Loucy (cell line): ENCODE measurements around the gene OGDHL.

ENCODE experiments used
- H2AFZ ChIP-seq: fragments of 200-600 bp; sonication (generic); 2 replicates; pipeline ENCODE4 v1.6.0; 2016; ENCODE audit warnings: antibody characterized with exemption, mild to moderate bottlenecking, low read length, moderate library complexity
- H3F3A ChIP-seq: fragments of 200-600 bp; 2 replicates; pipeline ENCODE4 v1.6.0; 2016; ENCODE audit warnings: antibody characterized with exemption, low read depth, mild to moderate bottlenecking
- H3K27me3 ChIP-seq: fragments of 200-600 bp; sonication (generic); 2 replicates; pipeline ENCODE4 v1.6.1; 2014; ENCODE audit warnings: low read length, mild to moderate bottlenecking; ENCODE audit not compliant: insufficient read depth, poor library complexity, severe bottlenecking
- H3K36me3 ChIP-seq: fragments of 200-600 bp; sonication (generic); 2 replicates; pipeline ENCODE4 v1.6.1; 2016; ENCODE audit warnings: low read length; ENCODE audit not compliant: insufficient read depth
- H3K4me1 ChIP-seq: fragments of 200-600 bp; sonication (generic); 2 replicates; pipeline ENCODE4 v1.5.1; 2014; ENCODE audit warnings: low read length, mild to moderate bottlenecking; ENCODE audit not compliant: insufficient read depth, poor library complexity, severe bottlenecking
- H3K4me2 ChIP-seq: fragments of 200-600 bp; sonication (generic); 2 replicates; pipeline ENCODE4 v1.6.0; 2014; ENCODE audit warnings: antibody characterized with exemption, low read length, low read depth, mild to moderate bottlenecking; ENCODE audit not compliant: poor library complexity, severe bottlenecking
- H3K4me3 ChIP-seq: fragments of 200-600 bp; sonication (generic); 2 replicates; pipeline ENCODE4 v1.5.1; 2014; ENCODE audit warnings: low read length, mild to moderate bottlenecking, mixed read lengths; ENCODE audit not compliant: poor library complexity, severe bottlenecking
- H3K79me2 ChIP-seq: fragments of 200-600 bp; sonication (generic); 2 replicates; pipeline ENCODE4 v1.6.1; 2014; ENCODE audit warnings: low read length; ENCODE audit not compliant: insufficient read depth
- H3K9ac ChIP-seq: fragments of 200-600 bp; sonication (generic); 2 replicates; pipeline ENCODE4 v1.6.0; 2014; ENCODE audit warnings: mild to moderate bottlenecking, low read depth, low read length, moderate library complexity; ENCODE audit not compliant: poor library complexity, severe bottlenecking
- H3K9me2 ChIP-seq: fragments of 200-600 bp; sonication (generic); replicated peaks from 2 replicates; pipeline ENCODE4 v1.6.1; 2016; ENCODE audit warnings: low read depth, low read length, mixed read lengths
- H3K9me3 ChIP-seq: fragments of 200-600 bp; sonication (generic); 2 replicates; pipeline ENCODE4 v1.6.1; 2014; ENCODE audit warnings: mild to moderate bottlenecking, antibody characterized with exemption, low read length, low read depth; ENCODE audit not compliant: insufficient read depth
- H4K20me1 ChIP-seq: fragments of 200-600 bp; sonication (generic); 2 replicates; pipeline ENCODE4 v1.6.0; 2014; ENCODE audit warnings: antibody characterized with exemption, low read length, mild to moderate bottlenecking; ENCODE audit not compliant: insufficient read depth, poor library complexity, severe bottlenecking
- CTCF ChIP-seq: fragments of 200-600 bp; sonication (generic); conservative IDR thresholded peaks from 2 replicates; pipeline ENCODE4 v1.5.1; 2014; ENCODE audit warnings: mild to moderate bottlenecking, antibody characterized with exemption, low read length
- EZH2phosphoT487 ChIP-seq: fragments of 200-600 bp; IDR thresholded peaks from 2 replicates; pipeline ENCODE4 v1.6.1; 2018; ENCODE audit warnings: antibody characterized with exemption, mild to moderate bottlenecking, moderate library complexity, borderline replicate concordance

Gene OGDHL

GRCh38 chr10:49781247-49781646, 19.1 kb upstream of the OGDHL start:
- H3K9ac ChIP-seq, result no peak overlapping the region
- no peak overlapping the region for H2AFZ ChIP-seq
- no peak overlapping the region for H3K4me2 ChIP-seq
- no peak overlapping the region for H3K4me3 ChIP-seq
- no peaks in the 10 kb centered on the region for H4K20me1 ChIP-seq
- no peaks in the 10 kb centered on the region for H3K79me2 ChIP-seq
- no peaks in the 10 kb centered on the region for H3K27me3 ChIP-seq
- TF ChIP-seq EZH2phosphoT487 (no peak), CTCF (no peak)
- no peaks in the 10 kb centered on the region for H3K9me2 ChIP-seq
- no peaks in the 10 kb centered on the region; the same call in 1 of the 2 replicates for H3K9me3 ChIP-seq
- no peaks in the 10 kb centered on the region for H3F3A ChIP-seq
- H3K36me3 ChIP-seq, result no peaks in the 10 kb centered on the region
- H3K4me1 ChIP-seq, result no peaks in the 10 kb centered on the region

- Histone ChIP-seq H2AFZ (no peak overlapping the region), H3K79me2 (no peaks in the 10 kb centered on the region), H3F3A (no peaks in the 10 kb centered on the region), H3K4me3 (no peak overlapping the region), H3K27me3 (no peaks in the 10 kb centered on the region), H4K20me1 (no peaks in the 10 kb centered on the region), H3K36me3 (no peaks in the 10 kb centered on the region), H3K9me2 (no peaks in the 10 kb centered on the region), H3K4me2 (no peak overlapping the region), H3K4me1 (no peaks in the 10 kb centered on the region), H3K9ac (no peak overlapping the region), H3K9me3 (no peaks in the 10 kb centered on the region; the same call in 1 of the 2 replicates)
- TF ChIP-seq CTCF, result no peak
- TF ChIP-seq EZH2phosphoT487, result no peak
Measured at GRCh38 chr10:49778197-49778596, 16.1 kb upstream of the OGDHL start.

- Histone ChIP-seq H3K9me2 (no peaks in the 10 kb centered on the region), H4K20me1 (no peaks in the 10 kb centered on the region), H2AFZ (no peak overlapping the region), H3F3A (no peaks in the 10 kb centered on the region), H3K27me3 (no peaks in the 10 kb centered on the region), H3K4me1 (no peaks in the 10 kb centered on the region), H3K9ac (no peak overlapping the region), H3K4me2 (no peak overlapping the region), H3K4me3 (no peak overlapping the region), H3K79me2 (no peaks in the 10 kb centered on the region), H3K36me3 (no peaks in the 10 kb centered on the region), H3K9me3 (no peaks in the 10 kb centered on the region; the same call in 1 of the 2 replicates)
- TF ChIP-seq EZH2phosphoT487 (no peak), CTCF (no peak)
Measured at GRCh38 chr10:49776851-49777250, 14.7 kb upstream of the OGDHL start.
